Melanocyte of skin (primary cell): ENCODE data around the gene EFS. TPM values are rescaled to one million over a fixed set of nuclear protein-coding genes. Genes with fewer than 3 reads are reported as not detected.

Source experiments
- small RNA-seq, 2 donors: library from RNA; depleted of rRNA; stranded (forward); fragments of <200 nt; gene quantifications; one replicate each; pipeline ENCODE3, GENCODE V24; 2012
- total RNA-seq, 2 donors: library from RNA; depleted of rRNA; stranded (reverse); fragments of >200 nt; gene quantifications; 2 replicates each; pipeline ENCODE4 v1.2.3, GENCODE V29; 2012

EFS gene, protein sequence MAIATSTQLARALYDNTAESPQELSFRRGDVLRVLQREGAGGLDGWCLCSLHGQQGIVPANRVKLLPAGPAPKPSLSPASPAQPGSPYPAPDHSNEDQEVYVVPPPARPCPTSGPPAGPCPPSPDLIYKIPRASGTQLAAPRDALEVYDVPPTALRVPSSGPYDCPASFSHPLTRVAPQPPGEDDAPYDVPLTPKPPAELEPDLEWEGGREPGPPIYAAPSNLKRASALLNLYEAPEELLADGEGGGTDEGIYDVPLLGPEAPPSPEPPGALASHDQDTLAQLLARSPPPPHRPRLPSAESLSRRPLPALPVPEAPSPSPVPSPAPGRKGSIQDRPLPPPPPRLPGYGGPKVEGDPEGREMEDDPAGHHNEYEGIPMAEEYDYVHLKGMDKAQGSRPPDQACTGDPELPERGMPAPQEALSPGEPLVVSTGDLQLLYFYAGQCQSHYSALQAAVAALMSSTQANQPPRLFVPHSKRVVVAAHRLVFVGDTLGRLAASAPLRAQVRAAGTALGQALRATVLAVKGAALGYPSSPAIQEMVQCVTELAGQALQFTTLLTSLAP
- 1 to 10 TPM; 1.3 to 2.1 TPM for total RNA-seq

DNA sequence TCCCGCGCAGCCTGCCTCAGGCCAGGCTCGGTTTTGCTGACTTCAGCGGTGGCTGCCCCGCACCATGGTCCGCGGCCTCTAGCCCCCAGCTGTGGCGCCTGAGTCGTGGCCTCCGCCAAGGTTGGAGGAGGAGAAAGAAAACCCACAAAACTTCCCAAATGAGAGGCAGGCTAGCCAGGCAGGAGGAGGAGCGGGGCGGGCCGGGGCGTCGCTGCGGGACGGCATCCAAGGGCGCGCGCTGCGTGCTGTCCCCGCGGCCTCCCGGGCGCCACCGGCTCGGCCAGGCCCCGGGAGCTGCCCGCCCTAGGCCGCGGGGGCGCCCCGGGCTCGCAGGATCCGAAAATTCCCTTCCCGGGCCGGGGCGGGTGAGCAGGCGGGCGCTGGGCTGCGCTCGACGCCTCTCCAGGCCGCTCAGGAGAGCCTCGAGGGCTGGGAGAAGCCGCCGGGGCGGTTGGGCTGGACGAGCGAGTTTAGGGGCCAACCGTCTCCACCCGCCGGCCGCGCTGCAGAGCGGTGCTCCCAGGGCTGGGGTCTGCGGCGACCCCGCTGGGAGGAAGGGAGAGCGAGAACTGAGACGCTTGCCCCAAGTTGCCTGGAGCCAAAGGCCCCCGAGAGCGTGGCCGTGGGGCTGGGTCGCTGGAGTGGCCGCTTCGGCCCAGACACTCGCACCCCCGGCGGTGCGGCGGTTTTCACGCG, at the start of gene EFS:
Gene EFS (minus strand): TSS at position 137 of the 696 bp plus-strand sequence. CDS start 147 bp downstream, outside the sequence.

DNA sequence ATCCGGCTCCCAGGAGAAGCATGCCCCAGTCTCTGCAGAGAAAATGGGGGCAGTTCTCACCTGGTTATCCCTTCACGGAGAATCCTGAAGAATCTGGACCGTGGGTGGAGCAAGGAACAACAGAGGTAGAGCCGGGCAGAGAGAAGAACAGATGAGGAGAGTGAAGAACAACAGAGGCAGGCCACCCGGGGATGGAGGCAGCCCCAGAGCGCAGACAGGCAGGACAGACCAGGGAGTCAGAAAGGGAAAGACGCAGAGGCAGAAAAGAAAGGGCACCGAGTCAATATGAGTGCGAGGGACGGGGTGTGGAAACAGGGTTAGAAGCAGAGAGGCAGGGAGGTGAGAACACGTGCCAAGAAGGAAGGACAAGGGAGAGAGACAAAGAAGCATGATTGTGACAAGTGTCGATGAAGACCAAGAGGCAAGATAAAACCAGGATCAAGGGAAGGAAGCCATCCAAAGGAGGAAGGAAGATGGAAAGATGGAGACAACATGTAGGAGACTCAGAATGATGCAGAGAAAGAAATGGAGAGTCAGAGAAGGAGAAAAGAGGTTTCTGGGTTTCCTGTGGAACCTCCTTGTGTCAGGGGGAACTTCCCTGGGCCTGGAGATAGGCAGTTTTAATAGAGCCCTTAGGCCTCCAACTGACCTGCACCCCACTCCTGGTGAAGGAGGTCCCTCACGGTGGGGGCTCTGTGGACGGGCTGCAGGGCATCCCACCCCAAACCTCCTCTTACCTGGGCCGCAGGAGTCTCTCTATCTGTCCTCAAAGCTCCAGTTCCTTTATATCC, 42.7 kb upstream of the EFS start, which contains the start of gene MYH6:
Gene MYH6 (minus strand): TSS at position 758 of the 791 bp plus-strand sequence. CDS start 1,050 bp downstream, outside the sequence.

GRCh38 chr14:23376482-23377197, 11.7 kb upstream of the EFS start, which contains the start of gene CMTM5:
CMTM5 (plus strand) TSS chr14:23377046; CDS start chr14:23377252, 206 bp downstream.

GRCh38 chr14:23372509-23372908, 7.5 kb upstream of the EFS start, which contains the start of gene IL25:
IL25 (plus strand) TSS chr14:23372809.

DNA sequence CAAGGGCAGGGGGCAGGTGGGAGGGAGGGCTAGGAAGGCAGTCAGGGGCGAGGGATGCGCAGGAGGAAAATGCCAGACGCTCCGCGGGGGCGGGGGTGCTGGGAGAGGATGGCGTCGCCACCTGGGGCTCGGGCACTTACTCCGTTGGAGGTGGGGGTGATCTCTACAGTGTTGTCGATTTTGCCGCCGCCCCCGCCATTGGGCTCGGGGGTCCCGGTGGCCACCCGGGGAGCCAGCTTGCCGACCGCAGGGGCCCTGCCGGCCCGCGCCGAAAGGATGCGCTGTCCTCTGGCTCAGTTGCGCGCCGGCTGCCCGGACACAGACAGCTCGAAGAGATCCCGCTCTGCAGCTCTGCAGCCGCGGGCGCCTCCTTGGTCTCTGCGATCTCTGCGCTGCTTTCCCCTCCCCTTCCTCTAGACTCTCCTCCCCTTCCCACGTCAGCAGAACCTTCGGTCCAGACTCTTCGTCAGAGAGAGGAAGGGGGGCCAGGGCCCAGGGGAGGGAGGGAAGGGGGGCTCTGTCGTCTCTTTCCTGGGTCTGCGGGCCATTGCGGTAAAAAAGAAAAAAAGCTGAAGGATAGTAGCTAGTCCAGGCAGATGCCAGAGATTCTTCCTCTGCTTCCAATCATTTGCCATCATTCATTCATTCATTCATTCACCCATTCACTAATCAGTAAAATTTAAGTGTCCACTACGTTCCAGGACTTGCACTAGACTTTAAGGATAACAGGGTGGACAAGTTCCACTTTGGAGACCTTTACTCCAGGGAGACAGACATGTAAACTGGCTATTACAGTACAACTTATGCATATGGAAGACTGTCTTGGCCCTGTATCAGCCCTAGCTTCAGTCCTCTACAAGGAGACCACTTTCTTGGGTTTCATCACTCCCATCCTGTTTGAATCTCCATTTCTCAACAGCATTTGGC, 12.2 kb downstream of the EFS start, which contains the start of gene SLC22A17:
Gene SLC22A17 (minus strand): TSS at position 382 of the 927 bp plus-strand sequence.

GRCh38 chr14:23320584-23321571, 44.1 kb downstream of the EFS start, which contains the start of gene PABPN1:
PABPN1 (plus strand) TSS chr14:23321457; CDS start chr14:23321470, 13 bp downstream.

DNA sequence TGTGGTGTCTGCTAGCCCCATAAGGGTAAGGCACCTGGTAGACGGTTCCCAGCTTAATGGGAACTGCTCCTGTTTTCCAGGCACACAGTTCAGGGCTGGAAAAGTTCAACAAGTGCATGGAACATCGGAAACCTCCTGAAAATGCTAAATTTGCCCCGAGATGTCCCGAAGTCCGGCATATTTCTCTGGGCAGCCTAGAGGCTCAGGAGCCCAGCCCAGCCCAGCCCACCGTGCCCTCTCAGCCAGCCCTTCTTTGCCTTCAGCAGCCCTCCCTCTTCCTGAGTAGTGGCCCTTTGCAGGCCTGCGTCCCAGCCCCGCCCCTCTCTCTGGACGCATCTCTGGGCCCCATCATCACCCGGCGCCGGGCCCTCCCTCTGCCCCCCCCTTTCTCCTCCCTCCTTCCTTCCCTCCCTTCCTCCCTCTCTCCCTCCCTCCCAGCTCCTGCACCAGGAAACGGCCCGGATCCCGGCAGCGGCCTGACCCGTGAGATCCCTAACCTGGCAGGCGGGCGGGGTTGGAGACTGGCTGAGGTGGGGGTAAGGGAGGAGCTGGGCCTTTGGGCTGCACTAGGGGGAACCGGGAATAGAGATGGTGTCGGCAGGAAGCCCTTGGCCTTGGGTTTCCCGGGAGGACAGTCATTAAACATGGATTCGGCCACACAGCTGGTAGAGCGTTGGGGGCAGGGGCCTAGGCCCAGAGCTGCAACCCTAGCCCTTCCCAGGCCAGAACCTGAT, 58.4 kb downstream of the EFS start, which contains the start of gene BCL2L2:
Gene BCL2L2 (plus strand): TSS at position 422 of the 734 bp plus-strand sequence. CDS start 935 bp downstream, outside the sequence.

Small RNA genes lying within 50 kb of the gene (small RNA-seq; reads per million reads assigned to genes)
- 0 reads per million in 2 donors for gene MIR208A

Other genes with a start within 250 kb of the EFS start
- gene CEBPE, start 245.9 kb downstream of the EFS start, total RNA-seq = not detected
- 10 to 100 TPM; 24.1 to 43.3 TPM for gene SLC7A8, start 181.5 kb downstream of the EFS start, total RNA-seq
- under 1 TPM in 1 of 2 donors, not detected in 1; 0.34 TPM for gene RNF212B, start 127.2 kb downstream of the EFS start, total RNA-seq
- gene HOMEZ, start 79.0 kb downstream of the EFS start, total RNA-seq = 10 to 100 TPM; 10.3 to 12.7 TPM
- gene PPP1R3E, start 62.3 kb downstream of the EFS start, total RNA-seq = 1 to 10 TPM; 2.7 to 3.8 TPM
- 10 to 100 TPM; 13.1 to 22.0 TPM for gene BCL2L2, start 58.3 kb downstream of the EFS start, total RNA-seq
- 10 to 100 TPM; 33.0 to 54.3 TPM for gene PABPN1, start 43.7 kb downstream of the EFS start, total RNA-seq
- 1 to 10 TPM; 2.4 to 3.3 TPM for gene SLC22A17, start 12.3 kb downstream of the EFS start, total RNA-seq
- not detected for gene IL25, start 7.6 kb upstream of the EFS start, total RNA-seq
- under 1 TPM; 0.67 to 0.69 TPM for gene CMTM5, start 11.9 kb upstream of the EFS start, total RNA-seq
- gene MYH6, start 43.1 kb upstream of the EFS start, total RNA-seq = not detected
- gene MYH7, start 70.5 kb upstream of the EFS start, total RNA-seq = not detected
- gene NGDN, start 104.5 kb upstream of the EFS start, total RNA-seq = 10 to 100 TPM; 31.7 to 54.6 TPM
- gene ZFHX2, start 186.6 kb upstream of the EFS start, total RNA-seq = under 1 TPM; under 0.01 TPM
- gene THTPA, start 191.1 kb upstream of the EFS start, total RNA-seq = 10 to 100 TPM; 20.3 to 31.7 TPM
- 10 to 100 TPM; 23.1 to 27.0 TPM for gene AP1G2, start 202.6 kb upstream of the EFS start, total RNA-seq
- gene JPH4, start 213.6 kb upstream of the EFS start, total RNA-seq = under 1 TPM in 1 of 2 donors, not detected in 1; 0.33 TPM